Heart left ventricle (tissue), 16 donors: ENCODE results near the gene BATF. TPM values are rescaled to one million over a fixed set of nuclear protein-coding genes. Genes with fewer than 3 reads are reported as not detected.

ENCODE experiments used
- ATAC-seq, 4 donors: fragments of 200-7000 bp; cut with Tn5 transposase; one replicate each; pipeline ENCODE4 v1.9.1; 2020 to 2022; ENCODE audit warnings: moderate library complexity in 4 of 4, mild to moderate bottlenecking in 3 of 4, moderate number of reproducible peaks in 1 of 4
- DNase-seq, 5 donors: peaks; one replicate each; pipeline ENCODE4 v3.0.0-alpha.2; 2020
- H3K27ac ChIP-seq, 12 donors: fragments of 200-600 bp; sonication (generic) in 4 of 12; one replicate each; pipeline versions ENCODE4 v1.5.0 to v1.8.0; 2016 to 2022; ENCODE audit warnings: mild to moderate bottlenecking in 2 of 12
- H3K27me3 ChIP-seq, 9 donors: fragments of 200-600 bp; sonication (generic) in 2 of 9; one replicate each; pipeline versions ENCODE4 v1.5.1 to v1.8.0; 2016 to 2022; ENCODE audit warnings: mild to moderate bottlenecking in 3 of 9
- H3K36me3 ChIP-seq, 9 donors: fragments of 200-600 bp; sonication (generic) in 2 of 9; one replicate each; pipeline versions ENCODE4 v1.5.0 to v1.8.0; 2018 to 2022; ENCODE audit warnings: mild to moderate bottlenecking in 2 of 9
- H3K4me1 ChIP-seq, 12 donors: fragments of 200-600 bp; sonication (generic) in 4 of 12; one replicate each; pipeline versions ENCODE4 v1.5.0 to v1.8.0; 2016 to 2022; ENCODE audit warnings: mild to moderate bottlenecking in 3 of 12
- H3K4me3 ChIP-seq, 12 donors: fragments of 200-600 bp; sonication (generic) in 4 of 12; one replicate each; pipeline versions ENCODE4 v1.5.0 to v1.8.0; 2017 to 2022; ENCODE audit warnings: mild to moderate bottlenecking in 9 of 12, moderate library complexity in 4 of 12
- H3K9me3 ChIP-seq, 12 donors: fragments of 200-600 bp; sonication (generic) in 4 of 12; one replicate each; pipeline versions ENCODE4 v1.5.0 to v1.8.0; 2016 to 2022; ENCODE audit warnings: mild to moderate bottlenecking in 1 of 12
- CTCF ChIP-seq, 12 donors: fragments of 200-600 bp; sonication (generic) in 4 of 12; IDR thresholded peaks; one replicate each; pipeline versions ENCODE4 v1.5.0 to v1.8.0; 2018 to 2022; ENCODE audit warnings: antibody characterized with exemption in 12 of 12, mild to moderate bottlenecking in 5 of 12
- POLR2A ChIP-seq, 2 donors: fragments of 450-650 bp; IDR thresholded peaks; one replicate each; pipeline ENCODE4 v1.6.1; 2017; ENCODE audit warnings: antibody characterized with exemption in 2 of 2, mild to moderate bottlenecking in 2 of 2, moderate library complexity in 2 of 2
- WGBS, 4 donors: extraction: QIAGEN DNeasy Blood & Tissue Kit in 2 of 4; methylation state at CpG; one replicate each; pipeline versions ENCODE4 v1.1.5 to v1.1.7; 2013 to 2018; 5-methylcytosine and 5-hydroxymethylcytosine counted together
- intact Hi-C, 10 donors: fragments of 100-400 bp; cut with DNase I; formaldehyde crosslinking; loops; one replicate each; pipeline versions ENCODE4 v1.11.1 to v1.14.2; 2022
- polyA plus RNA-seq, 2 donors: library from polyadenylated mRNA; stranded (reverse); fragments of 200-250 nt; gene quantifications; one replicate each; pipeline ENCODE4 v1.2.3, GENCODE V29; 2013
- total RNA-seq, 9 donors: library from RNA; depleted of rRNA in 2 of 9; stranded (reverse); fragments of >200 nt in 2 of 9; fragmentation: NEBNext Ultra II Directional in 3 of 9; extraction: Animal tissue kit (Norgen Biotek cat#: 25700) in 3 of 9; gene quantifications; one replicate each; pipeline versions ENCODE4 v1.1.0 to v1.2.4, GENCODE V29; 2016 to 2023
- donor health status: ischemic (EF 13 %, LVEDD 7.1; RV severe dilation, severe dysfunction).
- donor health status: healthy with polysubstance abuse.
- donor health status: DM: no; HTN: yes; CAD: no.
- donor health status: DM: no; HTN: no; CAD: no.
- donor health status: ischemic (EF 25% LVEDD 6.9; RV normal size, moderate dysfunction).
- donor health status: ischemic (EF 25% LVEDD 5.7; RV mildly dilated, moderate dysfunction).
- donor health status: healthy.
- donor health status: DM: yes; HTN: yes; CAD: no.
- donor health status: ischemic (EF 35%, LVEDD 5.7; RV mildly dilated, moderate dysfunction).
- donor health status: nonischemic (EF 11% LVEDD 7.7; RV severe dilation, severe dysfunction).
- donor health status: DM: yes; HTN: yes; CAD: no.
- donor health status: PGD.
- donor health status: ischemic (EF 29% LVEDD 5.4; RV normal size, mild dysfunction).
- donor health status: nonischemic (EF 23%, LVEDD 6.1; RV moderate dilation, normal function).

BATF gene
- total and polyA plus RNA-seq, 11 donors = 0.40 to 8.3 (median 1.0) TPM; not detected in 1

DNA sequence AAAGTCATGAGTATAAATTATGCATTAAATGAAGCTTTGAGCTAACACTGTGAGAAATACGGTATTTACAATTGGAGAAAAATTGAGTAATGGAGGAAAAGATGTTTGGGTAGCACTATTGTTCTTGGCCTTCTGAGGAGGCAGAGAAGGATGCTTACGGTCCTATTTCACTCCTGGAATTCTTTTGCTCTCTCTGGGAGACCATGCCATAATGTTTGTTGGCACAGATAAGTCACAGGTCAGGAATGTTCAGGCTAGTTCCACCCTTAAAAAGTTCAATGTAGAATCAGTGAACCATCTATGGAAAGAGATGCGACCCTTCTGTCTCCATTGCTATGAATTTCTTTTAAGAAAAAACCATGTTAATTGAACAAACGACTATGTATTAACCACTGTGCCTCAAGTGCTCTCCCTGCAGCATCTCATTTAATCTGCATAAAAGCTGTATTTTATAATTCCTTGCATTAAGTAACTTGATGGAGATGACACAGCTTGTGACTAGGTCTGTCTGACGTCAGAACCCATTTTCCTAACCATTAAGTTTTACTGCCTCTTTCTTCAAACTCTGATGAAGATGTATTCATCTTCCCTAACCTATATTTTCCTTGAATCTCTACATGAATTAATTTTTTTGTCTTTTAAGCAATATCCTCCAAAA, 9.5 kb downstream of the BATF start:
- intact Hi-C loops = no loop called here
- 61 to 82% (median 70%) methylated on average over 5 of the region's 5 CpGs for WGBS, 4 donors
- TF ChIP-seq POLR2A (IDR thresholded peaks at IDR 0.05) = no peak
- no peak for TF ChIP-seq CTCF (IDR thresholded peaks at IDR 0.05)
- H3K9me3 ChIP-seq = no peaks in the 10 kb centered on the region
- ATAC-seq (no peak), DNase-seq (no peak)
- no peaks in the 10 kb centered on the region for H3K27me3 ChIP-seq
- H3K27ac ChIP-seq = no peak overlapping the region
- peaks cover 0 to 13% (median 0%) of the 10 kb centered on the region in 9 donors for H3K36me3 ChIP-seq
- no peak overlapping the region for H3K4me3 ChIP-seq
- peaks cover 0 to 27% (median 0%) of the 10 kb centered on the region in 12 donors for H3K4me1 ChIP-seq

DNA sequence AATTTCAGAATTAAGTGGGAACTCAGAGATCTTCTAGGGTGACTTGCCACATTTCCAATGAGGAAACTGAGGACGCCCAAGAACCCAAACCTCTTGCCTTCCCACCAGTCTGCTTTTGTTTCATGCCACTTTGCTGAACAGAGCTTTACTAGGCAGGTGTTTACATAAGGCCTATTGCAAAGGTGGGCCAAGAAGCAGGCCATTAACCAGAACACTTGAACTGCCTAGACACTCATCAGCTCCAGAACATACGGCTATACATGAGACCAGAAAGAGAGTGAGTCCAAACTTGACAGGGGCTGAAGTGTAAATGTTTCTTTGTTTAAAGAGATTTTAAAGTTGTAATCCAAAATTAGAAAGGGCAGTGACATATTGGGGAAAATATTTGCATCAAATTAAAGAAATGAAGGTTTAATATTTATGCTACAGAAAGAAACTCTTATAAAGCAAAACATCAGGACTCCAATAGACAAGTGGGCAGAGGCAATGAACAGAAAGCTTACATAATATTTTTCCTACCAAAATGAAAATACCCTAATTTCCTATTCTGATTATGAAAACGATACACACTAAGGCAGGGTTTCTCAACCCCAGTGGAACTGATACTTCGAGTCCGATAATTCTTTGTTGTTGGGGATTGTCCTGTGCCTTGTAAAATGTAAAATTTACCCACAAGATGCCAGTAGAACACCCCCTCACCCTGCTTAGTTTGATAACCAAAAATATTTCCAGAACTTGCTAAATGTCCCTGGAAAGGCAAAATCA, 11.7 kb downstream of the BATF start:
- ATAC-seq = no peak
- 77 to 84% (median 83%) methylated on average over 5 of the region's 5 CpGs for WGBS, 4 donors
- Histone ChIP-seq H3K27me3 (no peaks in the 10 kb centered on the region), H3K4me3 (no peak overlapping the region), H3K27ac (no peak overlapping the region), H3K9me3 (no peaks in the 10 kb centered on the region), H3K4me1 (peaks cover 0 to 21% (median 0%) of the 10 kb centered on the region in 12 donors), H3K36me3 (no peaks in the 10 kb centered on the region)
- intact Hi-C loops = no loop called here
- TF ChIP-seq CTCF (IDR thresholded peaks at IDR 0.05) (no peak), POLR2A (IDR thresholded peaks at IDR 0.05) (no peak)
- DNase-seq = no peak

DNA sequence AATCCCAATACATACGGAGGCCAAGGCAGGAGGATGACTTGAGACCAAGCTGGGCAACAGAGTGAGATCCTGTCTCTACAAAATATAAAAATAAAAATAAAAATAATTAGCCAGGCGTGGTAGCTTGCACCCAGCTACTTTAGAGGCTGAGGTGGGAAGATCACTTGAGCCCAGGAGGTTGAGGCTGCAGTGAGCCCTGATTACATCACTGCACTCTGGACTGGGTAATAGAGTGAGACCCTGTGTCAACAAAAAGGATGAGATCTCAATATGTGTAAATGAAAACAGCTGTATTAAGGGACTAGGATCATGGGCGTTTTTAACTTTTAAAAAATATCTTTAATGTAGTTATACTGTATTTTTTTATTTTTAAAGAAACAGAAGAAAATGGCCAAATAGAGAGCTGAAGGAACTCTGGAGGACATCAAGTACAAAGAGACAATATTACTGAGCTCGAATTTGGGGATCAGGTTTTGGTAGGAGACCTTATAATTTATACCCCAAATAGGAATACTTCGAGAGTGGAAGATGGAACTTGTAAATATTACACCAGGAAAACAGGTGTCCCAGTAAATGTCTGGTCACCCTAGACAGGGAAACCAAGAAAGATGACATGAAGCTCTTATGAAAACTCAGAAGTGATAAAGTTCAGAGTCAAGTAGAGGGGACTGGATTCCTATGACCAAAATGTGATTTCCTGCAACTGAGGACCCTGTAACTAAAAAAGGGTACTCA, 13.1 kb downstream of the BATF start:
- no peaks in the 10 kb centered on the region for H3K9me3 ChIP-seq
- H3K36me3 ChIP-seq = no peaks in the 10 kb centered on the region
- H3K4me3 ChIP-seq = no peak overlapping the region
- intact Hi-C loops = no loop called here
- no peaks in the 10 kb centered on the region for H3K27me3 ChIP-seq
- peak overlapping the region in 4 of 12 donors; percentile 24 to 65 (median 49) for H3K27ac ChIP-seq
- ATAC-seq = no peak
- DNase-seq = no peak
- TF ChIP-seq POLR2A (IDR thresholded peaks at IDR 0.05) = no peak
- no peak for TF ChIP-seq CTCF (IDR thresholded peaks at IDR 0.05)
- peaks cover 0 to 28% (median 0%) of the 10 kb centered on the region in 12 donors for H3K4me1 ChIP-seq
- 82 to 89% (median 84%) methylated on average over 5 of the region's 5 CpGs for WGBS, 4 donors

GRCh38 chr14:75537071-75537470, 14.8 kb downstream of the BATF start:
- DNase-seq (no peak), ATAC-seq (no peak)
- no peak overlapping the region for H3K4me3 ChIP-seq
- TF ChIP-seq POLR2A (IDR thresholded peaks at IDR 0.05) = no peak
- TF ChIP-seq CTCF (IDR thresholded peaks at IDR 0.05) = no peak
- peaks cover 0 to 33% (median 0%) of the 10 kb centered on the region in 12 donors for H3K4me1 ChIP-seq
- H3K36me3 ChIP-seq = no peaks in the 10 kb centered on the region
- no peak overlapping the region for H3K27ac ChIP-seq
- 91 to 97% (median 94%) methylated on average over 4 of the region's 4 CpGs for WGBS, 4 donors
- intact Hi-C loops = no loop called here
- H3K27me3 ChIP-seq = no peaks in the 10 kb centered on the region
- no peaks in the 10 kb centered on the region for H3K9me3 ChIP-seq
